H1 (cell line): Measurements from ENCODE around the gene BAIAP2L2. TPM values are rescaled to one million over a fixed set of nuclear protein-coding genes. Genes with fewer than 3 reads are reported as not detected.

Experiments used
- CTCF ChIA-PET: fragments of 300-600 bp; sonication (Branson Sonifier 250); formaldehyde crosslinking; loops from one replicate; lab custom pipeline; 2021; ENCODE audit not compliant: partially characterized antibody; lab: Charles Lee
- POLR2A ChIA-PET: fragments of 300-600 bp; sonication (Branson Sonifier 250); formaldehyde crosslinking; loops from one replicate; lab custom pipeline; 2021; ENCODE audit warnings: inconsistent platforms; ENCODE audit not compliant: partially characterized antibody; lab: Charles Lee
- DNase-seq, 2 experiments: peaks; one replicate each; pipeline versions ENCODE4 v3.0.0 to v3.0.0-alpha.2; 2010 to 2022; ENCODE audit warnings: low spot score in 2 of 2, low read depth in 1 of 2, mixed read lengths in 1 of 2
- FAIRE-seq: peaks from 2 replicates; lab custom pipeline; 2011; peaks lifted over from hg19 to GRCh38; lab: Jason Lieb, UNC
- H2AFZ ChIP-seq: 2 replicates; pipeline ENCODE4 v1.8.1; 2012; ENCODE audit warnings: low read length, inconsistent platforms
- H2AK5ac ChIP-seq: 2 replicates; pipeline ENCODE4 v1.6.1; 2013; ENCODE audit warnings: low read depth, low read length
- H2BK120ac ChIP-seq: replicated peaks from 2 replicates; pipeline ENCODE3; 2013; ENCODE audit warnings: low read depth, low read length, inconsistent platforms
- H2BK12ac ChIP-seq: 2 replicates; pipeline ENCODE4 v1.6.1; 2013; ENCODE audit warnings: low read depth, low read length
- H2BK15ac ChIP-seq: 2 replicates; pipeline ENCODE4 v1.6.1; 2013; ENCODE audit warnings: low read length
- H2BK20ac ChIP-seq: 2 replicates; pipeline ENCODE4 v1.6.1; 2013; ENCODE audit warnings: low read length
- H2BK5ac ChIP-seq: 2 replicates; pipeline ENCODE4 v1.6.1; 2013; ENCODE audit warnings: low read depth, low read length
- H3K14ac ChIP-seq: 2 replicates; pipeline ENCODE4 v1.6.1; 2013; ENCODE audit warnings: inconsistent platforms; ENCODE audit not compliant: insufficient read length
- H3K18ac ChIP-seq: 2 replicates; pipeline ENCODE4 v1.6.1; 2013; ENCODE audit warnings: low read length; ENCODE audit errors: extremely low read depth
- H3K23ac ChIP-seq: 2 replicates; pipeline ENCODE4 v1.6.1; 2013; ENCODE audit warnings: inconsistent platforms; ENCODE audit not compliant: insufficient read length
- H3K23me2 ChIP-seq: 2 replicates; pipeline ENCODE4 v1.6.1; 2013; ENCODE audit warnings: low read depth, low read length
- H3K27ac ChIP-seq: 2 replicates; pipeline ENCODE4 v1.6.1; 2011; ENCODE audit warnings: low read depth, low read length, inconsistent platforms
- H3K27me3 ChIP-seq, 4 experiments: replicated peaks in 1 of 4; 1 replicate in 1 of 4; 2 replicates in 3 of 4; pipeline versions ENCODE4 v1.6.1 to v1.8.1; 2011 to 2013; ENCODE audit warnings: low read length in 3 of 4, mild to moderate bottlenecking in 3 of 4, inconsistent platforms in 2 of 4, mixed read lengths in 2 of 4, moderate library complexity in 1 of 4; ENCODE audit not compliant: control insufficient read depth in 3 of 4, insufficient read depth in 3 of 4; ENCODE audit errors: extremely low read depth in 1 of 4
- H3K36me3 ChIP-seq, 4 experiments: 2 replicates each; pipeline versions ENCODE4 v1.6.1 to v1.8.1; 2011 to 2013; ENCODE audit warnings: mild to moderate bottlenecking in 4 of 4, low read length in 3 of 4, moderate library complexity in 2 of 4, control low read depth in 1 of 4, inconsistent platforms in 1 of 4; ENCODE audit not compliant: insufficient read depth in 4 of 4, control insufficient read depth in 2 of 4
- H3K4ac ChIP-seq: replicated peaks from 2 replicates; pipeline ENCODE3; 2013; ENCODE audit warnings: low read length, low read depth, mixed read lengths, inconsistent platforms; ENCODE audit not compliant: insufficient read length
- H3K4me1 ChIP-seq, 4 experiments: replicated peaks in 1 of 4; 1 replicate in 1 of 4; 2 replicates in 3 of 4; pipeline versions ENCODE4 v1.6.1 to v1.8.1; 2011 to 2013; ENCODE audit warnings: low read length in 3 of 4, inconsistent platforms in 2 of 4, mixed read lengths in 1 of 4; ENCODE audit not compliant: insufficient read depth in 4 of 4, control insufficient read depth in 3 of 4
- H3K4me2 ChIP-seq, 2 experiments: 2 replicates each; pipeline versions ENCODE4 v1.6.1 to v1.8.1; 2011 to 2013; ENCODE audit warnings: low read depth in 2 of 2, low read length in 2 of 2, control low read depth in 1 of 2, inconsistent platforms in 1 of 2, mild to moderate bottlenecking in 1 of 2; ENCODE audit not compliant: insufficient read depth in 1 of 2
- H3K4me3 ChIP-seq, 4 experiments: fragments of 200-600, 300-600 bp in 1 of 4; sonication (generic), shearing (Covaris generic), sonication (Bioruptor Twin) in 1 of 4; 2 replicates each; pipeline versions ENCODE4 v1.5.1 to v1.8.1; 2011 to 2016; ENCODE audit warnings: low read length in 4 of 4, low read depth in 3 of 4, control low read depth in 2 of 4, inconsistent platforms in 2 of 4, mild to moderate bottlenecking in 2 of 4, mixed read lengths in 1 of 4, moderate library complexity in 1 of 4; ENCODE audit not compliant: insufficient read depth in 2 of 4; ENCODE audit errors: extremely low read depth in 1 of 4
- H3K56ac ChIP-seq: replicated peaks from 2 replicates; pipeline ENCODE3; 2013; ENCODE audit warnings: low read depth, mild to moderate bottlenecking, mixed read lengths, low read length, inconsistent platforms; ENCODE audit not compliant: insufficient read length
- H3K79me1 ChIP-seq: 2 replicates; pipeline ENCODE4 v1.6.1; 2013; ENCODE audit warnings: low read depth, low read length, control low read depth
- H3K79me2 ChIP-seq, 2 experiments: 2 replicates each; pipeline versions ENCODE4 v1.6.1 to v1.8.1; 2012 to 2013; ENCODE audit warnings: low read length in 2 of 2, mild to moderate bottlenecking in 2 of 2, inconsistent platforms in 1 of 2; ENCODE audit not compliant: insufficient read depth in 2 of 2, control insufficient read depth in 1 of 2
- H3K9ac ChIP-seq, 4 experiments: replicated peaks in 1 of 4; 1 replicate in 1 of 4; 2 replicates in 3 of 4; pipeline versions ENCODE4 v1.6.1 to v1.8.1; 2011 to 2013; ENCODE audit warnings: low read depth in 3 of 4, low read length in 3 of 4, control low read depth in 2 of 4, mild to moderate bottlenecking in 2 of 4, moderate library complexity in 2 of 4, inconsistent platforms in 1 of 4; ENCODE audit errors: extremely low read depth in 1 of 4
- H3K9me3 ChIP-seq, 2 experiments: 2 replicates each; pipeline versions ENCODE4 v1.6.1 to v1.8.1; 2012 to 2013; ENCODE audit warnings: mild to moderate bottlenecking in 2 of 2, moderate library complexity in 2 of 2, control low read depth in 1 of 2, inconsistent platforms in 1 of 2, low read depth in 1 of 2, low read length in 1 of 2, mixed read lengths in 1 of 2; ENCODE audit not compliant: insufficient read depth in 2 of 2
- H4K20me1 ChIP-seq, 2 experiments: replicated peaks in 1 of 2; 2 replicates each; pipeline versions ENCODE3 to v1.8.1; 2011 to 2013; ENCODE audit warnings: inconsistent platforms in 2 of 2, low read length in 2 of 2, mild to moderate bottlenecking in 1 of 2; ENCODE audit not compliant: insufficient read depth in 2 of 2, control insufficient read depth in 1 of 2
- H4K5ac ChIP-seq: 2 replicates; pipeline ENCODE4 v1.6.1; 2013; ENCODE audit warnings: low read length, low read depth, mixed read lengths, inconsistent platforms; ENCODE audit not compliant: insufficient read length
- H4K8ac ChIP-seq: 2 replicates; pipeline ENCODE4 v1.8.0; 2013; ENCODE audit warnings: mild to moderate bottlenecking, moderate library complexity, low read length, inconsistent platforms; ENCODE audit not compliant: insufficient read depth; ENCODE audit errors: extremely low read depth
- H4K91ac ChIP-seq: replicated peaks from 2 replicates; pipeline ENCODE3; 2013; ENCODE audit warnings: low read length, mixed read lengths, inconsistent platforms; ENCODE audit not compliant: insufficient read length
- ASH2L ChIP-seq: fragments of 200-600, 300-600 bp; sonication (generic); IDR thresholded peaks from one replicate; pipeline ENCODE4 v1.7.1; 2017; ENCODE audit warnings: low read length
- BRCA1 ChIP-seq: IDR thresholded peaks from 2 replicates; pipeline ENCODE4 v1.6.1; 2012; ENCODE audit warnings: low read depth, low read length, improper control_type of control experiment
- EZH2 ChIP-seq: fragments of 200-600 bp; sonication (generic); IDR thresholded peaks from 2 replicates; pipeline ENCODE4 v1.7.1; 2012; ENCODE audit warnings: low read depth, mild to moderate bottlenecking, moderate library complexity, low read length, inconsistent platforms; ENCODE audit not compliant: severe bottlenecking
- GABPA ChIP-seq: IDR thresholded peaks from 2 replicates; pipeline ENCODE4 v1.6.1; 2011; ENCODE audit warnings: mild to moderate bottlenecking, low read length, moderate library complexity, borderline replicate concordance; ENCODE audit not compliant: insufficient read depth
- HDAC2 ChIP-seq, 2 experiments: fragments of 300-600 bp in 1 of 2; sonication (generic) in 1 of 2; IDR thresholded peaks; 2 replicates each; pipeline ENCODE4 v1.6.1; 2011 to 2012; ENCODE audit warnings: low read depth in 2 of 2, low read length in 2 of 2, mild to moderate bottlenecking in 2 of 2, moderate library complexity in 2 of 2, borderline replicate concordance in 1 of 2, inconsistent platforms in 1 of 2
- NANOG ChIP-seq: IDR thresholded peaks from 2 replicates; pipeline ENCODE4 v1.6.1; 2011; ENCODE audit warnings: low read length, low read depth, mild to moderate bottlenecking, inconsistent platforms; ENCODE audit not compliant: insufficient read depth, poor library complexity, severe bottlenecking
- RNF2 ChIP-seq: fragments of 200-900, 300-1000 bp; sonication (generic); IDR thresholded peaks from 2 replicates; pipeline ENCODE4 v1.7.1; 2016; ENCODE audit warnings: borderline replicate concordance, low read depth, mild to moderate bottlenecking, antibody characterized with exemption, low read length; ENCODE audit not compliant: poor library complexity, severe bottlenecking; ENCODE audit errors: missing control alignments
- SIX5 ChIP-seq: IDR thresholded peaks from 2 replicates; pipeline ENCODE4 v1.6.1; 2011; ENCODE audit warnings: mild to moderate bottlenecking, low read depth, low read length
- SP1 ChIP-seq: IDR thresholded peaks from 2 replicates; pipeline ENCODE4 v1.6.1; 2011; ENCODE audit warnings: low read depth, low read length
- SP4 ChIP-seq: IDR thresholded peaks from 2 replicates; pipeline ENCODE4 v1.6.1; 2012; ENCODE audit warnings: low read length, inconsistent platforms
- SUZ12 ChIP-seq: fragments of 200-600 bp; sonication (generic); IDR thresholded peaks from 2 replicates; pipeline ENCODE4 v1.6.1; 2012; ENCODE audit warnings: mild to moderate bottlenecking, inconsistent platforms, low read length, moderate library complexity, mixed read lengths
- TEAD4 ChIP-seq: IDR thresholded peaks from 2 replicates; pipeline ENCODE4 v1.6.1; 2012; ENCODE audit warnings: low read depth, low read length, inconsistent platforms, mixed read lengths
- WGBS, 2 experiments: shearing (Covaris generic) in 1 of 2; methylation state at CpG; one replicate each; pipeline versions ENCODE4 v1.1.6 to v1.1.7; 2013 to 2015; ENCODE audit warnings: low lambda C conversion rate in 2 of 2, mixed read lengths in 2 of 2, inconsistent platforms in 1 of 2, low coverage in 1 of 2, missing lambda C conversion rate in 1 of 2; ENCODE audit not compliant: insufficient replicate concordance in 2 of 2, insufficient coverage in 1 of 2, insufficient read length in 1 of 2; ENCODE audit errors: extremely low coverage in 1 of 2, missing lambda C conversion rate in 1 of 2; 5-methylcytosine and 5-hydroxymethylcytosine counted together
- polyA plus RNA-seq, 7 experiments: library from polyadenylated mRNA; depleted of rRNA in 3 of 7; stranded (reverse) in 5 of 7; unstranded in 2 of 7; fragments of >200 nt in 5 of 7; fragments of 200-250 nt in 2 of 7; gene quantifications; 1 replicate in 5 of 7; 2 replicates in 1 of 7; 4 replicates in 1 of 7; pipeline versions ENCODE4 v1.2.1 to v1.2.3, GENCODE V29; 2011 to 2013; ENCODE audit warnings: missing spikeins in 2 of 7, mixed read lengths in 2 of 7
- total RNA-seq: library from RNA; stranded (reverse); fragmentation: NEBNext Ultra II Directional; extraction: Animal tissue kit (Norgen Biotek cat#: 25700); gene quantifications from 2 replicates; pipeline ENCODE4 v1.2.1, GENCODE V29; 2021
- TF ChIP-seq, protein P1 (sequence below): IDR thresholded peaks from 2 replicates; pipeline ENCODE4 v1.6.1; 2011; ENCODE audit warnings: low read depth, mild to moderate bottlenecking, low read length; ENCODE audit not compliant: insufficient read depth

Gene BAIAP2L2
- total and polyA plus RNA-seq, 2 of the 8 experiments (the other 6 are each of a cell fraction or from before 2014, with no cell fraction given), result 5.4 to 10.0 TPM

DNA sequence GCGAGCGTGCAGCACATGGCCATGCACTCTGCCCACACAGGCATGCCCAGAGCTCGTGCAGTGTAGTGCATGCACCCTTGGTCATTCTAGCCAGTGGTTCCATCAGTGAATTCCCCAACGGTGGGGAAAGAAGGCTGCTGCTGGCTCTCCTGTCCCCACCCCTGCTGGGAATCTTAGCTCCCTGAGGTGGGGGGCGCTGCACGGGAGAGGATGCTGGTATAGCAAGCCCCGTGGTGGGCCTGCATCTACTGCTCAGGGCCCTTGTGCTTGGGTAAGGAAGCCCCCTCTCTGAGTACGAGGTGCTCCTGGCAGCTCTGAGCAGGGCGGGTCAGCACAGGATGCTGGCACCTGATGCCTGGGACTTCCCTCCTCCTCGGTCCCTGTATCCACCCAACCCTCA, 18.5 kb upstream of the BAIAP2L2 start:
- Histone ChIP-seq H3K79me2 (no peaks in the 10 kb centered on the region), H3K27me3 (no peaks in the 10 kb centered on the region), H3K18ac (no peak overlapping the region), H2BK12ac (no peak overlapping the region), H3K4me3 (no peak overlapping the region), H3K23ac (no peak overlapping the region), H2BK15ac (no peak overlapping the region), H3K4me1 (no peaks in the 10 kb centered on the region), H2BK120ac (no peak overlapping the region), H3K9me3 (no peaks in the 10 kb centered on the region), H3K56ac (no peak overlapping the region), H4K20me1 (peaks cover 0 to 7% of the 10 kb centered on the region in 2 experiments), H3K27ac (no peak overlapping the region), H2AK5ac (no peak overlapping the region), H2BK20ac (no peak overlapping the region), H3K14ac (no peak overlapping the region), H3K36me3 (no peaks in the 10 kb centered on the region), H2BK5ac (no peak overlapping the region), H3K4ac (no peak overlapping the region), H4K8ac (no peak overlapping the region), H2AFZ (no peak overlapping the region), H4K91ac (no peak overlapping the region), H3K79me1 (no peaks in the 10 kb centered on the region; the same call in 1 of the 2 replicates)
- 87% methylated on average over 10 of the region's 10 CpGs; no CpG with 5 or more reads in 1 of the 2 experiments for WGBS, 2 experiments
- FAIRE-seq, result no peak
- POLR2A ChIA-PET, result interaction anchor here (1.5 kb wide), 1 partner anchor 15 kb away, joined by 5 read pairs; no protein-coding TSS in a partner anchor
- TF ChIP-seq GABPA (no peak), RNF2 (no peak), TEAD4 (no peak), BRCA1 (no peak), NANOG (no peak), SUZ12 (no peak), SIX5 (no peak), EZH2 (no peak), SP1 (no peak), HDAC2 (IDR thresholded peaks at IDR 0.05; ENCODE audit: borderline replicate concordance in 1 of 2, low read depth in 2 of 2, low read length in 2 of 2) (no peak), ASH2L (no peak), SP4 (no peak)
- TF ChIP-seq, protein P1, sequence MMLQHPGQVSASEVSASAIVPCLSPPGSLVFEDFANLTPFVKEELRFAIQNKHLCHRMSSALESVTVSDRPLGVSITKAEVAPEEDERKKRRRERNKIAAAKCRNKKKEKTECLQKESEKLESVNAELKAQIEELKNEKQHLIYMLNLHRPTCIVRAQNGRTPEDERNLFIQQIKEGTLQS, result no peak
- TF ChIP-seq, all 59 proteins: peak for 0
- DNase-seq, result no peak
- no peak overlapping the region for H3K4me2 ChIP-seq
- no peak overlapping the region for H3K9ac ChIP-seq
- CTCF ChIA-PET, result interaction anchor here (0.6 to 8.4 kb wide), 7 partner anchors 9 to 132 kb away, joined by 3 to 84 read pairs (median 4); partner anchors contain the start of gene BAIAP2L2
- no peak overlapping the region for H4K5ac ChIP-seq
- no peaks in the 10 kb centered on the region for H3K23me2 ChIP-seq
